ENCODE results near the gene TMEM214.

The TMEM214 gene

GRCh38 chr2:27021253-27022049 lies 11.3 kb upstream of the TMEM214 start:
- no peak overlapping the region for H2AFZ ChIP-seq (ENCODE audit: low read length)
- no peak overlapping the region for H3K9ac ChIP-seq (ENCODE audit: low read length)
- H3K4me3 ChIP-seq (ENCODE audit: low read depth, low read length, poor library complexity, severe bottlenecking): no peak overlapping the region
- no peak for TF ChIP-seq CTCF (IDR thresholded peaks at IDR 0.05; ENCODE audit: low read length)
- no peaks in the 10 kb centered on the region for H3K27me3 ChIP-seq (ENCODE audit: insufficient read depth, low read length)
- H4K20me1 ChIP-seq (ENCODE audit: insufficient read depth, low read length): no peaks in the 10 kb centered on the region
- H3K9me3 ChIP-seq (ENCODE audit: low read length): no peaks in the 10 kb centered on the region
- H3K36me3 ChIP-seq (ENCODE audit: insufficient read depth, low read length): no peaks in the 10 kb centered on the region
- no peaks in the 10 kb centered on the region for H3K4me1 ChIP-seq (ENCODE audit: insufficient read depth, low read length, severe bottlenecking)
- no peaks in the 10 kb centered on the region for H3K79me2 ChIP-seq (ENCODE audit: insufficient read depth, low read length)
- H3K4me2 ChIP-seq (ENCODE audit: low read length): no peak overlapping the region
- no peaks in the 10 kb centered on the region for H3F3A ChIP-seq (ENCODE audit: insufficient read depth, low read length)
- no peaks in the 10 kb centered on the region for H3K9me2 ChIP-seq (ENCODE audit: low read depth, low read length)
- no peak overlapping the region for H3K27ac ChIP-seq (ENCODE audit: low read depth, low read length, poor library complexity, severe bottlenecking)

DNA sequence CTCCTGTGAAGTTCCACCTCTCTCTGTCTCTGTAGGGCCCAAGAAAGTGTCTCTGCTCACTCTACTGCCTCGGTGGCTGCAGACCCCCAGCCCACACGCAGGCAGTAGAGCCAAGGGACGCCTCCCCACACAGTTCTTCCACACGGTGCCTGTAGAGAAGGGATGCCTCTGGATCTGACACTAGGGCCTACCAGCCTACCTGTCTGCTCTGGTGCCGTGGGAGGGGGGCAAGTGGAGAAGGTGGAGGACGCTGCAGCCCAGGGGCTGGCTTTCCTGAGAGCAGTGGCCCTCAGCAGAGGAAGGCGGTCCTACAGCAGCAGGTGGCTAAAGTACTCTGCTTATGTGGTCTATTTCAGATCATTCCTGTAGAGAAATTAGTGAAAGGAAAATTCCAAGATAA lies 9.0 kb upstream of the TMEM214 start:
- no peaks in the 10 kb centered on the region for H3F3A ChIP-seq (ENCODE audit: insufficient read depth, low read length)
- no peaks in the 10 kb centered on the region for H3K4me1 ChIP-seq (ENCODE audit: insufficient read depth, low read length, severe bottlenecking)
- no peak overlapping the region for H3K9ac ChIP-seq (ENCODE audit: low read length)
- H3K9me3 ChIP-seq (ENCODE audit: low read length): no peaks in the 10 kb centered on the region
- H4K20me1 ChIP-seq (ENCODE audit: insufficient read depth, low read length): no peaks in the 10 kb centered on the region
- no peaks in the 10 kb centered on the region for H3K79me2 ChIP-seq (ENCODE audit: insufficient read depth, low read length)
- H3K4me2 ChIP-seq (ENCODE audit: low read length): no peak overlapping the region
- H3K36me3 ChIP-seq (ENCODE audit: insufficient read depth, low read length): no peaks in the 10 kb centered on the region
- H3K9me2 ChIP-seq (ENCODE audit: low read depth, low read length): no peaks in the 10 kb centered on the region
- no peak overlapping the region for H2AFZ ChIP-seq (ENCODE audit: low read length)
- no peak overlapping the region for H3K27ac ChIP-seq (ENCODE audit: low read depth, low read length, poor library complexity, severe bottlenecking)
- H3K27me3 ChIP-seq (ENCODE audit: insufficient read depth, low read length): no peaks in the 10 kb centered on the region
- H3K4me3 ChIP-seq (ENCODE audit: low read depth, low read length, poor library complexity, severe bottlenecking): no peak overlapping the region
- TF ChIP-seq EZH2 (IDR thresholded peaks at IDR 0.05; ENCODE audit: borderline replicate concordance, low read length): no peak
- TF ChIP-seq CTCF (IDR thresholded peaks at IDR 0.05; ENCODE audit: low read length): no peak

- Histone ChIP-seq H3K9me2 (ENCODE audit: low read depth, low read length) (no peaks in the 10 kb centered on the region), H3K36me3 (ENCODE audit: insufficient read depth, low read length) (no peaks in the 10 kb centered on the region), H3K4me2 (ENCODE audit: low read length) (no peak overlapping the region), H3F3A (ENCODE audit: insufficient read depth, low read length) (no peaks in the 10 kb centered on the region), H2AFZ (ENCODE audit: low read length) (no peak overlapping the region), H3K9me3 (ENCODE audit: low read length) (no peaks in the 10 kb centered on the region), H3K9ac (ENCODE audit: low read length) (no peak overlapping the region), H3K4me1 (ENCODE audit: insufficient read depth, low read length, severe bottlenecking) (no peaks in the 10 kb centered on the region), H3K27ac (ENCODE audit: low read depth, low read length, poor library complexity, severe bottlenecking) (no peak overlapping the region), H3K79me2 (ENCODE audit: insufficient read depth, low read length) (no peaks in the 10 kb centered on the region), H4K20me1 (ENCODE audit: insufficient read depth, low read length) (no peaks in the 10 kb centered on the region), H3K4me3 (ENCODE audit: low read depth, low read length, poor library complexity, severe bottlenecking) (no peak overlapping the region), H3K27me3 (ENCODE audit: insufficient read depth, low read length) (no peaks in the 10 kb centered on the region)
- TF ChIP-seq CTCF (IDR thresholded peaks at IDR 0.05; ENCODE audit: low read length) (peak; percentile 67), EZH2 (IDR thresholded peaks at IDR 0.05; ENCODE audit: borderline replicate concordance, low read length) (no peak)
Observed at GRCh38 chr2:27024188-27024587, 8.6 kb upstream of the TMEM214 start.

Measured in OCI-LY1 (cell line).